ENCODE data around the gene RASSF5. TPM values are rescaled to one million over a fixed set of nuclear protein-coding genes. Genes with fewer than 3 reads are reported as not detected.

The RASSF5 gene
- total RNA-seq, 1 experiment from 2014 or later = 6.1 TPM

- H3K4me1 Mint-ChIP-seq (ENCODE audit: low read depth, unreplicated experiment) = peaks cover 5% of the 10 kb centered on the region
- H3K36me3 Mint-ChIP-seq (ENCODE audit: insufficient read depth, unreplicated experiment) = no peaks in the 10 kb centered on the region
- no peak for DNase-seq
- intact Hi-C loops (cut with micrococcal nuclease; ENCODE audit: unreplicated experiment) = no loop called here
- no TSS peak for BruUV-seq (replicated peaks)
- H3K27me3 Mint-ChIP-seq (ENCODE audit: unreplicated experiment) = peaks cover 29% of the 10 kb centered on the region
- no peaks in the 10 kb centered on the region for H3K9me3 Mint-ChIP-seq (ENCODE audit: low read depth, unreplicated experiment)
- TF ChIP-seq, protein P1, sequence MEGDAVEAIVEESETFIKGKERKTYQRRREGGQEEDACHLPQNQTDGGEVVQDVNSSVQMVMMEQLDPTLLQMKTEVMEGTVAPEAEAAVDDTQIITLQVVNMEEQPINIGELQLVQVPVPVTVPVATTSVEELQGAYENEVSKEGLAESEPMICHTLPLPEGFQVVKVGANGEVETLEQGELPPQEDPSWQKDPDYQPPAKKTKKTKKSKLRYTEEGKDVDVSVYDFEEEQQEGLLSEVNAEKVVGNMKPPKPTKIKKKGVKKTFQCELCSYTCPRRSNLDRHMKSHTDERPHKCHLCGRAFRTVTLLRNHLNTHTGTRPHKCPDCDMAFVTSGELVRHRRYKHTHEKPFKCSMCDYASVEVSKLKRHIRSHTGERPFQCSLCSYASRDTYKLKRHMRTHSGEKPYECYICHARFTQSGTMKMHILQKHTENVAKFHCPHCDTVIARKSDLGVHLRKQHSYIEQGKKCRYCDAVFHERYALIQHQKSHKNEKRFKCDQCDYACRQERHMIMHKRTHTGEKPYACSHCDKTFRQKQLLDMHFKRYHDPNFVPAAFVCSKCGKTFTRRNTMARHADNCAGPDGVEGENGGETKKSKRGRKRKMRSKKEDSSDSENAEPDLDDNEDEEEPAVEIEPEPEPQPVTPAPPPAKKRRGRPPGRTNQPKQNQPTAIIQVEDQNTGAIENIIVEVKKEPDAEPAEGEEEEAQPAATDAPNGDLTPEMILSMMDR (IDR thresholded peaks at IDR 0.05; ENCODE audit: unreplicated experiment) = no peak
- H3K4me3 Mint-ChIP-seq (ENCODE audit: low read depth, unreplicated experiment) = no peak overlapping the region
- CTCF ChIA-PET = interaction anchor here (1.2 kb wide), 1 partner anchor 15 kb away, joined by 3 read pairs; no protein-coding TSS in a partner anchor
- H3K27ac Mint-ChIP-seq (ENCODE audit: unreplicated experiment) = no peak overlapping the region
These were observed 60.9 kb downstream of the RASSF5 start for GRCh38 chr1:206568256-206568655.

DNA sequence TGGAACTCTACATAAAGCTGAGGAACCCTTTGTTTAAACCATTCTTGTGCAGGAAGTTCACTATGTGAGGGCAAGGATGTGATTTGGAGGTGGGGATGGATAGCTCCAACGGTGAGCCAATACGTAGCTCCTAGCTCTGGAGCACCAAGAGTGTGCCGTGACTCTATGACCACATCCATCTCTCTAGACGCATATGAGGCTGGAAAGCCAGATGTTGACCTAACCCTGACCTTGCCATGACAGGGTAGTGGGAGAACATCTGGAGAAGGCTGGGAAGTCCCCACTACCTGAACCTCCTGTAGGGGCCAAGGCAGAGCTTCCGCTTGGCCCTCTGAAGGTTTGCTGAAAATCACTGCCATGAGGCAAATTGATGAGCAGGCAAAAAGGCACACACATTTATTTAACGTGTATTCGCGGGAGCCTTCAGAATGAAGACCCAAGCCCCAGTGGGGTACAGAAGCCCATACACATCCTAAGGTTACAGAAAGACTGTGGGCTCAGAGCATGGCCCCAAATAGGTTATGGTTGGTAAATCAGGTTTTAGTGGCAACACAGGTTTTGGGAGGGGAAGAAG is 61.5 kb downstream of the RASSF5 start:
- TF ChIP-seq, protein P1 (IDR thresholded peaks at IDR 0.05; ENCODE audit: unreplicated experiment) = no peak
- no TSS peak for BruUV-seq (replicated peaks)
- Mint-ChIP-seq H3K27ac (ENCODE audit: unreplicated experiment) (no peak overlapping the region), H3K4me3 (ENCODE audit: low read depth, unreplicated experiment) (no peak overlapping the region), H3K9me3 (ENCODE audit: low read depth, unreplicated experiment) (no peaks in the 10 kb centered on the region), H3K36me3 (ENCODE audit: insufficient read depth, unreplicated experiment) (no peaks in the 10 kb centered on the region), H3K27me3 (ENCODE audit: unreplicated experiment) (peaks cover 23% of the 10 kb centered on the region), H3K4me1 (ENCODE audit: low read depth, unreplicated experiment) (no peaks in the 10 kb centered on the region)
- CTCF ChIA-PET = interaction anchor here (1.2 kb wide), 1 partner anchor 15 kb away, joined by 3 read pairs; no protein-coding TSS in a partner anchor
- no peak for DNase-seq
- intact Hi-C loops (cut with micrococcal nuclease; ENCODE audit: unreplicated experiment) = no loop called here

DNA sequence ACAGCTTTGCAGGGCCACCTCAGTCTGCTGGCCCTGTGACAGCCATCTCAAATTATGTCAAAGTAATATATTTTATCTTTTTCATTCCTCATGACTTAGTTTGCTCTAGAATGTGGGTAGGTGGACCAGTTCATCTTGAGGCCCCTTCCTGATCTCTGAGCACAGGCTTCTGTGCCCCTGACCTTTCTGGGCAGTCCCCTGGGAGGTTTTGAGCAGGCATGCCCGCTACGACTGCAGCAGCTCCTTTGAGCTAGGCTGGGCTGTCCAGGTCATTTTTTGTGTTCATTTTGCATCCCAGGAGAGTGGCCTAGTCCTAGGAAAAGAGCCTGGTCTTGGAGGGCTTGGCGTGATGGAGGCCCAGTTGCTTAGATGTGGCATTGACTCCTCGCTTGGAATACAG is 62.2 kb downstream of the RASSF5 start:
- CTCF ChIA-PET = no interaction called here
- Mint-ChIP-seq H3K4me3 (ENCODE audit: low read depth, unreplicated experiment) (no peak overlapping the region), H3K27ac (ENCODE audit: unreplicated experiment) (no peak overlapping the region), H3K27me3 (ENCODE audit: unreplicated experiment) (peaks cover 16% of the 10 kb centered on the region), H3K4me1 (ENCODE audit: low read depth, unreplicated experiment) (no peaks in the 10 kb centered on the region), H3K36me3 (ENCODE audit: insufficient read depth, unreplicated experiment) (no peaks in the 10 kb centered on the region), H3K9me3 (ENCODE audit: low read depth, unreplicated experiment) (no peaks in the 10 kb centered on the region)
- intact Hi-C loops (cut with micrococcal nuclease; ENCODE audit: unreplicated experiment) = no loop called here
- DNase-seq = no peak
- no TSS peak for BruUV-seq (replicated peaks)
- TF ChIP-seq, protein P1 (IDR thresholded peaks at IDR 0.05; ENCODE audit: unreplicated experiment) = no peak

- BruUV-seq (replicated peaks) = no TSS peak
- no peak for DNase-seq
- no peaks in the 10 kb centered on the region for H3K36me3 Mint-ChIP-seq (ENCODE audit: insufficient read depth, unreplicated experiment)
- no peaks in the 10 kb centered on the region for H3K4me1 Mint-ChIP-seq (ENCODE audit: low read depth, unreplicated experiment)
- H3K4me3 Mint-ChIP-seq (ENCODE audit: low read depth, unreplicated experiment) = no peak overlapping the region
- TF ChIP-seq, protein P1 (IDR thresholded peaks at IDR 0.05; ENCODE audit: unreplicated experiment) = no peak
- CTCF ChIA-PET = no interaction called here
- intact Hi-C loops (cut with micrococcal nuclease; ENCODE audit: unreplicated experiment) = no loop called here
- H3K27me3 Mint-ChIP-seq (ENCODE audit: unreplicated experiment) = peaks cover 6% of the 10 kb centered on the region
- no peak overlapping the region for H3K27ac Mint-ChIP-seq (ENCODE audit: unreplicated experiment)
- H3K9me3 Mint-ChIP-seq (ENCODE audit: low read depth, unreplicated experiment) = no peaks in the 10 kb centered on the region
These were observed 63.2 kb downstream of the RASSF5 start for GRCh38 chr1:206570529-206570928.

Measured in Calu3 (cell line).